HG02943 (cell line): ENCODE measurements around the gene SHH.

Source experiments
- ATAC-seq: cut with Tn5 transposase; IDR thresholded peaks from one replicate; pipeline ENCODE4 v1.9.1; 2021; ENCODE audit warnings: mild to moderate bottlenecking, low read depth, moderate library complexity; ENCODE audit not compliant: unreplicated experiment

The SHH gene

GRCh38 chr7:155807789-155808548 lies 4.3 kb downstream of the SHH start:
- no peak for ATAC-seq

GRCh38 chr7:155807065-155807671 lies 5.1 kb downstream of the SHH start:
- no peak for ATAC-seq

- no peak for ATAC-seq
Observed at GRCh38 chr7:155806096-155806871, 6.0 kb downstream of the SHH start.

- ATAC-seq, result no peak
Observed at GRCh38 chr7:155805826-155806095, 6.5 kb downstream of the SHH start.

GRCh38 chr7:155804897-155805825 lies 7.1 kb downstream of the SHH start:
- peak; percentile 44 for ATAC-seq

GRCh38 chr7:155804431-155804831 lies 7.8 kb downstream of the SHH start:
- ATAC-seq, result no peak

- ATAC-seq, result no peak
Observed at GRCh38 chr7:155803418-155804376, 8.6 kb downstream of the SHH start.

- no peak for ATAC-seq
Observed at GRCh38 chr7:155802906-155803417, 9.3 kb downstream of the SHH start.

- no peak for ATAC-seq
Observed at GRCh38 chr7:155802291-155802690, 10.0 kb downstream of the SHH start.

- ATAC-seq, result no peak
Observed at GRCh38 chr7:155800741-155801267, 11.5 kb downstream of the SHH start.

- no peak for ATAC-seq
Observed at GRCh38 chr7:155800301-155800700, 12.0 kb downstream of the SHH start.

- ATAC-seq, result no peak
Observed at GRCh38 chr7:155799514-155799913, 12.7 kb downstream of the SHH start.

GRCh38 chr7:155798673-155799439 lies 13.4 kb downstream of the SHH start:
- no peak for ATAC-seq

GRCh38 chr7:155797262-155798250 lies 14.7 kb downstream of the SHH start:
- ATAC-seq, result no peak

GRCh38 chr7:155796381-155797261 lies 15.6 kb downstream of the SHH start:
- ATAC-seq, result no peak

GRCh38 chr7:155795951-155796350 lies 16.3 kb downstream of the SHH start:
- no peak for ATAC-seq
